ENCODE measurements around the gene ZSCAN10. TPM values are rescaled to one million over a fixed set of nuclear protein-coding genes. Genes with fewer than 3 reads are reported as not detected.
"Not testable (repeated sequence)": the region's sequence is repeated elsewhere in the genome, so short reads cannot be mapped to it uniquely, and the experiment has no call there.

Gene ZSCAN10
- polyA plus RNA-seq, 3 donors, result not detected

DNA sequence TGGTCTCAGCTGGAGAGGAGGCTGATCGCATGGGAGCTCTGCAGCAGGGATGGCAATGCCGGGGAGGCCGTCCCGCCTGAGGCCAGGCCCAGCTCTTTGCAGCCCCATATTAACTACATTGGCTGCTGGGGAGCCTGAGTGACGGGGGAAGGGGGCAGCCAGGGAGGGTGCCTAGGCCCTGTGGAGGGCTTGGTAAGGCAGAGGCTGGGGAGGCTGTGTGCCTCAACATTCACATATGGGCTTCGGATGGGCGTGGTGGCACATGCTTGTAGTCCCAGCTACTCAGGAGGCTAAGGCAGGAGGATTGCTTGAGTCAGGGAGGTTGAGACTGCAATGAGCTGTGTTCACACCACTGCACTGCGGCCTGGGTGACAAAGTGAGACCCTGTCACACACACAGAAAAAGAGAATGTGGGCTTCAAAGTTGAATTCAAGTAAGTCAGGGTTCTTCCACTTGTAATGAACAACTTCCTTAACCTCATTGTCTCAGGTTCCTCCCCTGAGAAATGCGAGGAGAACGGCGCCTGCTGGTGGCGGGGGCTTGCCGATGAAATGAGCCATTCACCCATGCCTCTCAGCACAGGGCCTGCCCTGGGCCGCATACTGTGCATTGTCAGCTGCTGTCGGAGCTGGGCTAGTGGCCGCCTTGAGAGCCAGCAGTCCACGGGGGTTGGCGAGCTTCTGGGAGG is 26.4 kb downstream of the ZSCAN10 start:
- WGBS, 3 donors, result 56 to 62% (median 60%) methylated on average over 1 to 15 of the region's 18 CpGs

DNA sequence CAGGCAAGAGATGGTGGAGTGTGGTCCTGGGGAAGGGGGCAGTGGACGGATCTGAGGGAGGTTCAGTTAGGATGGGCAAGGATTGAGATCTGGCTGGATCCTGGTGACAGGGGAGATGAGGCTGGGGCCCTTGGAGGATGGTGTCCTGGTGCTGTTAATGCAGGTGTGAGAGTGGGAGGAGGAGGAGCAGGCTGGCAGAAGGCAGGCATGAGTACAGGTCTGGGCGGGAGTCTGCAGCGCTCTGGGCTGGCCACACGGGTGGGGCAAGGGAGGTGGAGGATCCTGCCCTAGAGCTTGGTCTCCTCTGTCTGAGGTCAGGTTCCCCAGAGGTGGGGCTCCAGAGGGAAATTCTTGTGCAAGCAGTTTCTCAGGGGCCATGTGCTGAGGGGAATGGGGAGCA is 26.9 kb downstream of the ZSCAN10 start:
- WGBS, 3 donors, result 38 to 67% (median 48%) methylated on average over 3 of the region's 4 CpGs
- H3K27ac ChIP-seq (ENCODE audit: low read depth, low read length), result not testable (repeated sequence)

More for the DNA sequence above, 26.4 kb downstream of the ZSCAN10 start:
- not testable (repeated sequence) for H3K27ac ChIP-seq (ENCODE audit: low read depth, low read length)

DNA sequence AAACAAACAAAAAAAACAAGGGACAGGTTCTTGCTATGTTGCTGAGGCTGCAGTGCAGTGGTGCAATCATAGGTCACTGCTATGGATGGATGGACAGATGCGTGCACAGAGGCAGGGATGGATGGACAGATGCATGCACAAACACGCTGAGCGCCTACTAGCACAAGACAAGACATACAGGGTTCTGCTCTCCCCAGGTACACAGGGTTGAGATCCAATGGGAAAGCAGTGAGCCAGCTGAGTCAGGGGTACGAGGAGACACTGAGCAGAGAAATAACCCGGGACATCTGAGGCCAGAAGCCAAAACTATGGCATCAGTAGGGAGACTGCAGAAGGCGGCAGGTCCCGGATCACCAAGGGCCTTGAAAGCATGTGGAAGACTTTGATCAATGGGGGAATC is 27.4 kb downstream of the ZSCAN10 start:
- H3K27ac ChIP-seq (ENCODE audit: low read depth, low read length), result no peak overlapping the region
- 77 to 90% (median 90%) methylated on average over 7 of the region's 7 CpGs for WGBS, 3 donors

DNA sequence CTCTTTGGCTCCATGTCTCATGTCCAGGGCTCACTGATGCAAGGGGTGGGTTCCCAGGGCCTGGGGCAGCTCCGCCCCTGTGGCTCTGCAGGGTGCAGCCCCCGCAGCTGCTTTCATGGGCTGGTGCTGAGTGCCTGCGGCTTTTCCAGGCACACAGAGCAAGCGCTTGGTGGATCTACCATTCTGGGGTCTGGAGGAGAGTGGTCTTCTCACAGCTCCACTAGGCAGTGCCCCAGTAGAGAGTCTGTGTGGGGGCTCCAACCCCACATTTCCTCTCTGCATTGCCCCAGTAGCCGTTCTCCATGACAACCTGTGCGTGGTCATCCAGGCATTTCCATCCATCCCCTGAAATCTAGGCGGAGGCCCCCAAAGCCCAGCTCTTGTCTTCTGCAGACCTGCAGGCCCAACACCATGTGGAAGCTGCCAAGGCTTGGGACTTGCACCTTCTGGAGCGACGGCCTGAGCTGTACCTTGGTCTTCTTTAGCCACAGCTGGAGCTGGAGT is 28.4 kb downstream of the ZSCAN10 start:
- 84 to 90% (median 90%) methylated on average over 9 of the region's 9 CpGs for WGBS, 3 donors
- H3K27ac ChIP-seq (ENCODE audit: low read depth, low read length), result no peak overlapping the region

DNA sequence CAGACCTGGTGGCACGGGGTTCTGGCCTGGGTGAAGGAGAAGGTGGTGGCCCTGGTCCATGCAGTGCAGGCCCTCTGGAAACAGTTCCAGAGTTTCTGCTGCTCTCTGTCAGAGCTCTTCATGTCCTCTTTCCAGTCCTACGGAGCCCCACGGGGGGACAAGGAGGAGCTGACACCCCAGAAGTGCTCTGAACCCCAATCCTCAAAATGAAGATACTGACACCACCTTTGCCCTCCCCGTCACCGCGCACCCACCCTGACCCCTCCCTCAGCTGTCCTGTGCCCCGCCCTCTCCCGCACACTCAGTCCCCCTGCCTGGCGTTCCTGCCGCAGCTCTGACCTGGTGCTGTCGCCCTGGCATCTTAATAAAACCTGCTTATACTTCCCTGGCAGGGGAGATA is 29.9 kb downstream of the ZSCAN10 start:
- H3K27ac ChIP-seq (ENCODE audit: low read depth, low read length), result not testable (repeated sequence)
- 88 to 93% (median 88%) methylated on average over 10 of the region's 11 CpGs for WGBS, 3 donors

DNA sequence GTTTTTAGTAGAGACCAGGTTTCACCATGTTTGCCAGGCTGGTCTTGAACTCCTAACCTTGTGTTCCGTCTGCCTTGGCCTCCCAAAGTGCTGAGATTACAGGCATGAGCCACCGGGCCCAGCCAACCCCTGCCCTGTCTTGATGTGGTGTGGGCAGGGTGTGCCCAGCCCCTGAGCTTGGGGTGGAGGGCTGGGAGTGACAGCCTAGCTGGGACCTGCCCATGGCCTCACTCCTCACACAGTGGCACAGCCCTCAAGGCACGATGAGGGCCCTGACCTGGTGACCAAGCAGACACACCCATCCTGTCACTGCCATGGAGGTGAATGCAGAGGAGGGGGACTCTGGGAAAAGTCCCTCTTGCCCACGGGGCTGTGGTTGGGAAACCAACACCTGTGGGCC is 30.6 kb downstream of the ZSCAN10 start:
- H3K27ac ChIP-seq (ENCODE audit: low read depth, low read length), result no peak overlapping the region
- 58 to 74% (median 68%) methylated on average over 4 of the region's 4 CpGs for WGBS, 3 donors

DNA sequence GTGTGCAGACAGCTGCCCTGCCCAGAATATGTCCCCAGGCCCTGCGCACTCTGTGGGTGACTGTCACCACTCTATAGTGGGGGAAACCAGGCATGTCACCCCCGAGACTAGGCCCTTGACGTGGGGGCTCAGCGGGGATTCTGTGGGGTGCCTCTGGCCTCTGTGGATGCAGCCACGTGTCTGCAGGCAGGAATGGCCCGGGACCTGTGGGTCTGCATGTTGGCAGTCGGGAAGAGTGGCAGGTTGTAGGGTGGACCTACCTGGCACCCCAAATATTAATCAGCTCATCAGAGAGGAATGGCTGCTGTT is 32.7 kb downstream of the ZSCAN10 start:
- no peak overlapping the region for H3K27ac ChIP-seq (ENCODE audit: low read depth, low read length)
- WGBS, 3 donors, result 73 to 79% (median 74%) methylated on average over 7 of the region's 7 CpGs

DNA sequence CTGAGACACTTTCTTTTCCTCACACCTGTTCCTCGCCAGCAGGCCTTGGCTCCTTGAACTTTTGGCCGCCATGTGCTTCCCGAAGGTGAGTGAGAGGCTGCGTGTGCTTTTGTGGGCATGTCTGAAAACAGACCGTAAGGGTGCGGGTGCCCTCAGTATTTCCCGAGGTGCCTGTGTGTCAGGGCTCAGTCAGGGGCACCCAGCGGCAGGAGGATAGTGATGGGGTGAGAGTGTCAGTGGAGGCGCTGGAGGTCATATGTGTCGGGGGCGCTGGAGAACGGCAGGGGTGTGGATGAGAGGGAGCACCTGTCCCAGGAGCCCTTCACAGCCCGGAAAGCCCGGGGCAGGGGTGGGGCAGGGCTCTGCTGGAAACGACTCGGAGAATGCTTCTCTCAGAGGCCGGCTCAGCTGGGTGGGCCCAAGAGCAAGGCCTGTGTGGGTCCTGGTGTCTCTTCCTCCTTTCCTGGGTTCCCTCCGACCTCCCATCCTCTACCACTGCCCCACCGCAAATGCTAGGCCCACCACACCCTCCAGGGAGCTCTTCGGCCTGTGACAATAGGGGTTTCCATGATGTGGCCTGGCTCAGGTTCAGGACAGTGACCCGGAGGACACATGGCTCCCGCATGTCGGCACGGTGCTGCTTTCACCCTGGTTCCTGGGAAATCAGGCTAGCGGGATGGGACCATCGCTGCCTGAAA is 33.2 kb downstream of the ZSCAN10 start:
- no peak overlapping the region for H3K27ac ChIP-seq (ENCODE audit: low read depth, low read length)
- 55 to 61% (median 58%) methylated on average over 26 of the region's 26 CpGs for WGBS, 3 donors

DNA sequence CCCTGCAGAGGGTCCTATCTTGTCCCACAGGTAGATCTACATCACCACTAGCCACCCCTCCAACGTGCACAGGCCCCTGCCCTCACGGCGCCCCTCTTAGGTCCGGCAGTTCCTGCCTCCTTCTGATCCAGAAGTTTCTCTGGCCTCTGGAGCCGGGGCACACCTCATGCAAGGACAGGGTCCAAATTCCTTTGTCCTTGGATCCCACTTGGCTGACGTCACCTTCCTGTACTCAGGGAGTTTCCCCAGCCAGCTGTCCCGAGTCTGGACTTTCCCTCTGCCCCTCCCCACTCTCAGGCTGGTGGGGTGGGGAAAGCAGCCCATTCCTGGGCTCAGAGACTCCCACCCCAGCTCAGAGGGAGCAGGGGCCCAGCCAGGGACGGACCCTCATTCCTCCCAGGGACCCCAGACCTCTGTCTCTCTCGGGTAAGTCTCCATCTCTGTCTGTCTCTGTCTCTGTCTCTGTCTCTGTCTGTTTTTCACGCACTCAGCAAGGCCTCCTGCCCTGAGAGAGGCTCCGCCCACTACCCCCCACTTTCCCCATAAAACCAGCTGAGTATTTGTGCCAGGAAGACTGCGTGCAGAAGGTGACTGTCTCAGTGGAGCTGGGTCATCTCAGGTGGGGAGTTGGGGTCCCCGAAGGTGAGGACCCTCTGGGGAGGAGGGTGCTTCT is 33.9 kb downstream of the ZSCAN10 start, which contains the start of gene IL32:
Gene IL32 (plus strand): TSS at position 572 of the 673 bp plus-strand sequence. CDS start 172 bp downstream, outside the sequence.
- H3K27ac ChIP-seq (ENCODE audit: low read depth, low read length), result no peak within 1 kb of the TSS
- 33 to 45% (median 34%) methylated on average over 13 of the region's 13 CpGs for WGBS, 3 donors

DNA sequence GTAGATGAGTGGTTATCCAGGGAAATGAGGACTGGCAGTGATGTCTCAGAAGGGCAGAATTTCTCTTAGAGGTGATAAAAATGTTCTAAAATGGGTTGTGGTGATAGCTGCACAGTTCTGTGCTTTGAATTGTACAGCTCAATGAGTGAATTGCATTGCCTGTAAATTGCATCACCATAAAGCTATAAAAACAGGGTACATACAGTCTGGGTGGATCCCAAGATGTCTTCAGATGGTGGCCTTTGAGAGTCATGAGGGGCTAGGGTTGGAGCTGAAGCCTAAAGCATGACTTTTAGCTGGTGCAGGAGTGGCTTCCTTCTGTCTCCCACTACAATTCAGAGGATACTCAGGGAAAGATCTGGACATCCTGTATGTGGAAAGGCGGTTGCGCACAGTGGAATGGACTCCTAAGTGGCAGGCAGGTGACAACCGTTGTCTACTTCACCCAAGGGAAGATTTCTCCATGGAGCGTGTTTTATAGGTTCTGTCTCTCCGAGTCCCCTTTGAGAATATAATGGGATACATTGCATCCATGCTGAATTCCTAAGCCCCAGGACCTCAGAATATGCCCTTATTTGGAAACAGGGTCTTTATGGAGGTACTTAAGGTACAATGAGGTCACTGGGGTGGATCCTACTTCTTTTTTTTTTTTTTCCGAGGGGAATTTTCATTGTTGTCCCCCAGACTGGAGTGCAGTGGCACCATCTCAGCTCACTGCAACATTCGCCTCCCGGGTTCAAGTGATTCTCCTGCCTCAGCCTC is 35.3 kb downstream of the ZSCAN10 start:
- no peak overlapping the region for H3K27ac ChIP-seq (ENCODE audit: low read depth, low read length)
- 92 to 98% (median 93%) methylated on average over 8 of the region's 8 CpGs for WGBS, 3 donors

DNA sequence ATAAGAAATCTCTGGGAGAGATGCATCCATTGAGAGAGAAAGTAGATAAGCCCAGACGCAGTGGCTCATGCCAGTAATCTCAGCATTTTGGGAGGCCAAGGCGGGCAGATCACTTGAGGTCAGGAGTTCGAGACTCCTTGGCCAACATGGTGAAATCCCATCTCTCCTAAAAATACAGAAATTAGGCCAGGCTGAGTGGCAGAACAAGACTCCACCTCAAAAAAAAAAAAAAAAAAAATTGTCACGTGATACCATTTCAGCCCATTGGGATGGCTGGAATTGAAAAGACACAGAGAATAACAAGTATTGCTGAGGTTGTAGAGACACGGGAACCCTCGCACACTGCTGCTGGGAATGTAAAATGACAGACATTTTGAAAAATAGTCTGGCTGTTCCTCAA is 36.5 kb downstream of the ZSCAN10 start:
- WGBS, 3 donors, result 81 to 87% (median 86%) methylated on average over 6 of the region's 6 CpGs
- no peak overlapping the region for H3K27ac ChIP-seq (ENCODE audit: low read depth, low read length)

DNA sequence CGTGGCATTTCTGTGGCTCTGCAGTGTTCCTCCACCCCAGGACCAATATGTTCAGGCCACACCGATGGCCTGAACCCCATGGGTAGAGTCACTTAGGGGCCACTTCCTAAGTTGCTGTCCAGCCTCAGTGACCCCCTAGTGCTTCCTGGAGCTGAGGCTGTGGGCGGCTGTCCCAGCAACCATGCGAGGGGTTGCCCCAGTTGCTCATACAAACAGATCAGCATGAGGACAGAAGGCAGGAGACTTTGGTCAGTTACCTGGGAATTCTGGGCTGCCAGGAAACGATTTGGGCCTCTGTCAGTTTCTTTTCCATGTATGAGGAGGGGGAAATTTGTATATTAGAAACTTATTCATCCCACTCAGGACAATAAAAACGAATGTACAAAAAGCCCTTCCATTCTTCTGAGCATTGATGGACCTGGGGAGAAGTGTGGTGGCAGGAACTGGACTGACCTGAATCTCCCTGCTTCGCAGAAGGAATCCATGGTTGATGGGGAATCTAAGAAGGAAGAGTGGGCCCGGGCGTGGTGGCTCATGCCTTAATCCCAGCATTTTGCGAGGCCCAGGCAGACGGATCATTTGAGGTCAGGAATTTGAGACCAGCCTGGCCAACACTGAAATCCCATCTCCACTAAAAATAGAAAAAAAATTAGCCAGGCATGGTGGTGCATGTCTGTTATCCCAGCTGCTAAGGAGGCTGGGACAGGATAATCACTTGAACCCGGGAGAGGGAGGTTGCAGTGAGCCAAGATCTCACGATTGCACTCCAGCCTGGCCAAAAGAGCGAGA is 38.6 kb downstream of the ZSCAN10 start:
- 83 to 87% (median 86%) methylated on average over 14 of the region's 14 CpGs for WGBS, 3 donors
- H3K27ac ChIP-seq (ENCODE audit: low read depth, low read length), result no peak overlapping the region

DNA sequence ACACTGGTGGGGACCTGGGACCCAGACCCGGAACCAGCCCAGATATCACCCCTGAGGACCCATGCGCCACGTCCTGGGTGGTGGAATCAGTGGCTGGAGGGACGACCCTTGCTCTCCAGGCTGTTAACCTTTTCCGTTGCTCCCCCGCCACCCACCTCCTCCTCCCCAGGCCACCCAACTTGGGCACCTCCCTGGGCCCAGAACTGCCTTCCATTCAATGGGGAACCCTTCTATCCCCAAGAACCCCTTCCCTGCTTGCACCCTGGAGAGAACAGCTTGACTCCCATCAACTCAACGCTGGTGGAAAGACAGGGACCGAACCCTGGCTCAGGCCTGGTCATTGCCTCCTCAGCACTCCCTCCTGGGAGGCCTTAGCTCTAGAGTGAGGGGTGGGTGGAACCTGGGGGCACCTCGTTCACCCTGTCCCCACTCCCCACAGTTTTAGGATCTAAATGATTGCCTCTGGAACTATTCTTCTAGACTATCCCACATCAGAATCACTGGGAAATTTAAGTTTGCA is 39.3 kb downstream of the ZSCAN10 start:
- 55 to 61% (median 56%) methylated on average over 9 of the region's 9 CpGs for WGBS, 3 donors
- H3K27ac ChIP-seq (ENCODE audit: low read depth, low read length), result no peak overlapping the region

DNA sequence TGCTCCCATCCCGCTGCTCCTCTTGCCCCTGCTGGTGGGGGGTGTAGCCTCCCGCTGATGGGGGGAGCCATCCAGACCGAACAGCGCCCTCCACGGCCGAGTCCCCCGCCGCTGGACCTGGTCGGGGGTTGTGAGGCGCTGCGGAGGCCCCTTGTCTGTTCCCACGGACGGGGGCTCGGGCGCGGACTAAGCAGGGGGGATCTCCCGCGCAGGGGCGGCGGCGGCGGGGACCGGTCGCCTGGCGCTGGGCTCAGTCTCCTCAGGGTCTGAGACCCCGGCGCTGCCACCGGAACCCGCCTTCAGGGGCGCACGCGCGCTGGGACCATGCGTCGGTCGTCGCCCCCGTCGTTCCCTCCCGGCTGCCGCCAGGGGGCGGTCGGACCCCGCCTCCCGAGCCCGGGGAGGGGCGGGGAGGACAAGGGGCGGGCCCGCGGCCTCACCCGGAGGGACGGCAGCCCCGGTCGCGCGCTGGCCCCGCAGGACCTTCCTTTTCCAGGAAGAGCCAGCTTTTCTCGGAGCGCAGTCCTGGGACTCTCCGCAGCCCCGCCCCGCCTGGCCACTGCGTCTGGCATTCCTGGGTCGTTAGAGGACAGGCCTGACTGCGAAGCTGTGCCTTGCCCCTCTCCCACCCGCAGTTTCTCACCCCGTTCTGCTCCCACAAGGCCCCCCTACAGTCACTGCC is 39.9 kb downstream of the ZSCAN10 start:
- no peak overlapping the region for H3K27ac ChIP-seq (ENCODE audit: low read depth, low read length)
- WGBS, 3 donors, result 0 to 1% (median 0%) methylated on average over 45 to 64 of the region's 67 CpGs

DNA sequence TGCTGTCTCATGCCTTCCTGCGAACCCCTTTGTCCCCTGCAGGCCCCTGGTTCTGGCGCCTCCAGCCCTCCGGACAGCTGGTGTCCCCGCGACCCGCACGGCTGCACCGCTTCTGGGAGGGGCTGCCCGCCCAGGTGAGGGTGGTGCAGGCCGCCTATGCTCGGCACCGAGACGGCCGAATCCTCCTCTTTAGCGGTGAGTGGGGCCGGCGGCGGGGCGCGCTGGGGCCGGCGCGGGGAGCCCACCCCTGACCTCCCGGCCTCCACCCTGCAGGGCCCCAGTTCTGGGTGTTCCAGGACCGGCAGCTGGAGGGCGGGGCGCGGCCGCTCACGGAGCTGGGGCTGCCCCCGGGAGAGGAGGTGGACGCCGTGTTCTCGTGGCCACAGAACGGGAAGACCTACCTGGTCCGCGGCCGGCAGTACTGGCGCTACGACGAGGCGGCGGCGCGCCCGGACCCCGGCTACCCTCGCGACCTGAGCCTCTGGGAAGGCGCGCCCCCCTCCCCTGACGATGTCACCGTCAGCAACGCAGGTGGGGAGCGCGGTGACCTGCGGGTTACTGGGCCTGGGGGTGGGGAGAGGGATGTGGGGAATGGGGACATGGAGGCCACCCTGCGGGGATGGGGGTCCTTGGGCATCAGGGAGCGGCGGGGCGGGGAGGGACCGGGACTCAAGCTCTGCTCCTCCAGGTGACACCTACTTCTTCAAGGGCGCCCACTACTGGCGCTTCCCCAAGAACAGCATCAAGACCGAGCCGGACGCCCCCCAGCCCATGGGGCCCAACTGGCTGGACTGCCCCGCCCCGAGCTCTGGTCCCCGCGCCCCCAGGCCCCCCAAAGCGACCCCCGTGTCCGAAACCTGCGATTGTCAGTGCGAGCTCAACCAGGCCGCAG is 40.7 kb downstream of the ZSCAN10 start:
- no peak overlapping the region for H3K27ac ChIP-seq (ENCODE audit: low read depth, low read length)
- WGBS, 3 donors, result 6 to 10% (median 8%) methylated on average over 58 to 77 of the region's 77 CpGs

Data from adipose tissue (tissue), 3 donors.